ENCODE results near the gene GDAP2.

The GDAP2 gene

DNA sequence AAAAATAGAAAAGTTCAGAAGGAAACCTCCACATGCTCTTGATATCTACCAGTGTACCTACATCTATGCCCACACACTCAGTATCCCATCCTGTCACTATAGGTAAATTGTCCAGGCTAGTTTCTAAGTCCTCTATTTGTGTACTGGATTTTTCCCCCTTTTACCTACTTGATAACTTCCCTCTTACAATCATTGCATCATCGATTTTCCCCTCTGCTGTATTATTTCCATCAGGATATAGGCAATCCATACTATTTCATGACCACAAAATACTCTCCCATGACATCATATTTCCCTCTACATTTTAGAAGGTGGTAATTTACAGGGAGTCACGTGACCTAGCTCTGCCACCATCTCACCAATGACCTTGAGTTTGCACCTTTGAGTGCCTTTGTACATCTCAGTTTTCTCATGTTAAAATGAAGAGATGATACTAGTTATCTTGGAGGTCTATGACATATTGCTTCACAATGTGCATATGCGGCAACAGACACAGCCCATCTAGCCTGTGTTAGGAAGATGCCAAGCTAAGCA is 88.2 kb downstream of the GDAP2 start:
- DNase-seq (ENCODE audit: low read depth), result no peak

DNA sequence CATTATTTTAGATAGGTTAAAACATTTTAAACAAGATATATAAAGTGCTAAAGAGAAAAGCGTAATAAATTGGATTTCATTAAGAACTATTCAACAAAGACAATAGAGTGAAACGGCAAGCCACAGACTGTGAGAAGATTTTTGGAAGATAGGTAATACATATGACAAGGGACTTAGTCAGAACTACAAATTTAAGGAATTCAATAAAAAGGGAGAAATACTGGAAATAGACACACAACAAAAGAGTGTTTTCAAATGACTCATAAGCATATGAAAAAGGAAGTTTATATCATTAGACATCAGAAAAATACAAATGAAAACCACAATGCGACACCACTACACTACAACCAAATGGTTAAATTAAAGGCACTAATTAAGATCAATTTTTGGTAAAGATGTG is 90.5 kb downstream of the GDAP2 start:
- DNase-seq (ENCODE audit: low read depth), result no peak

DNA sequence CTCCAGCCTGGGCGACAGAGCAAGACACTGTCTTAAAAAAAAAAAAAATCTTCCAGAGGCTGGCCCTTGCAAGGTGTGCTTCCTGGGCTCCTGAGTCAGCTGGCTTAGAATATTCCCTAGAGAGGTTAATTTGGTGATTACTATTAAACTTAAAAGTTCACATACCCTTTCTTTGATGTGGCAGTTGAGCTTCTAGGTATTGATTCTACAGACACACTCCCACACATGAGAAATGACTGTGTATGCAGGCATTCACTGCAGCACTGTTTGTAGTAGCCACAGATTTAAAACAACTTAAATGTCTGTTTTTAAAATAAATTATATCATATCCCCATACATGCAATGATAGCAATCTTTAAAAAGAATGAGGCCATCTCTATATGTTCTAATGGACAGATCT is 93.4 kb downstream of the GDAP2 start:
- no peak for DNase-seq (ENCODE audit: low read depth)

DNA sequence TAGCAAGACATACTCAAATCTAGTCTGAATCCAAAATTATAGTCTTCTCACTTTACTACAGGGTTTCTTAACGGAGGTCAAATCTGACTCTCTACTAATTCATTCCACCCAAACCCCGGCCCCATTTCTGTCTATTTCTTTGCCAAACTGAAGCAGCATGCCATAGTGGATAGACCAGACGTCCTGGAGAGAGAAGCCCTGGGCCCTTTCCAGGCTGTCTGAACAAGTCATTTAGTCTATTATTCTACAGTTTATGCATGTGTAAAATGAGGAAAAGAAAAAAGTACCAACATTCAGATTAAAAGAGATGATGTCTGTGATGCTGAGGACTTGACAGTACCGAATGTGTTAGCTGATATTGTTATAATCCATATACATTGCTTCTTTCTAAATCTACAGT is 95.0 kb downstream of the GDAP2 start:
- no peak for DNase-seq (ENCODE audit: low read depth)

DNA sequence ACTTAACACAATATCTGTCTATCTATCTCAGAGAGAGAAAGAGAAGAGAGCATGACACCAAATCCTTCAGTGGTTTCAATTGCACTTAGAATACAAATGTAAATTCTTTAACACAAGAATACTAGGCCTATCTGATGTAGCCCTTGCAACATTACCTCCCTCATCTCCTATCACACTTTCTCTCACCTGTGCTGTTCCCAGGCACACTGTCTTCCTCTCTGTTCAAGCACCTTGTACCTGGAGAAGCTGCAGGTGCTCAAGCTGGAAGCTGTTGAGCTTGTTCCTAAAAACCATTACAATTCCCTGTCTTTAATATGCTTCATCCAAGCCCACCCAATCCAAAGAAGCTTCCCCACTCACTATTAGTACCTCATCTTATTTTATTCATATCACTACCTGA is 97.0 kb downstream of the GDAP2 start:
- no peak for DNase-seq (ENCODE audit: low read depth)

DNA sequence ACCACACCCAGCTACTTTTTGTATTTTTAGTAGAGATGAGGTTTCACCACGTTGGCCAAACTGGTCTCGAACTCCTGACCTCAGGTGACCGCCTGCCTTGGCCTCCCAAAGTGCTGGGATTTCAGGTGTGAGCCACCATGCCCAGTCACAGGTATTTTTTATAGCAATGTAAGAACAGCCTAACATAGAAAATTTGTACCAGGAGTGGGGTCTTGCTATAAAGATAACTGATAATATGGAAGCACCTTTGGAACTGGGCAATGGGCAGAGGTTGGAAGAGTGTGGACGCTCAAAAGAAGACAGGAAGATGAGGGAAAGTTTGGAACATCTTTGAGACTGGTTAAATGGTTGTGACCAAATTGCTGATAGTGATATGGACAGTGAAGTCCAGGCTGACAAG is 99.2 kb downstream of the GDAP2 start:
- no peak for DNase-seq (ENCODE audit: low read depth)

DNA sequence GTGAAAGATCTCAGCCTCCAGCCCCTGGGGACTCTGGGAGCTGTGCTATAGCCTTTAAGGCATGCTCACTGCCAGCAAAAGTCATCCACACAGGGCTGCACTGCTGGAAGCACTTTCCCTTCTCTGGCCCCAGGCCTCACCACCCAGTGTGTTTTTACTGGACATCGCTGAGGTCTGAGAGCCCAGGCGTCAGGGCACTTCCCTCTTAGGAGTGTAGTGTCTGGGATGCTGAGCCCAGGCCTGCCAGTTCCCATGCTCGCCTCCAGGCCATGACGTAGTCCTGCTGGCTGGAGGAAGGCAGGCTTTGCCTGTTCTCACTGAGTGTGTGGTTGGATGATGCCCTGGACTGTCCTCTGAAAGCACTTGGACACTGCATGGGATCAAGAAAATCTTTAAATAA is 101.2 kb downstream of the GDAP2 start:
- no peak for DNase-seq (ENCODE audit: low read depth)

DNA sequence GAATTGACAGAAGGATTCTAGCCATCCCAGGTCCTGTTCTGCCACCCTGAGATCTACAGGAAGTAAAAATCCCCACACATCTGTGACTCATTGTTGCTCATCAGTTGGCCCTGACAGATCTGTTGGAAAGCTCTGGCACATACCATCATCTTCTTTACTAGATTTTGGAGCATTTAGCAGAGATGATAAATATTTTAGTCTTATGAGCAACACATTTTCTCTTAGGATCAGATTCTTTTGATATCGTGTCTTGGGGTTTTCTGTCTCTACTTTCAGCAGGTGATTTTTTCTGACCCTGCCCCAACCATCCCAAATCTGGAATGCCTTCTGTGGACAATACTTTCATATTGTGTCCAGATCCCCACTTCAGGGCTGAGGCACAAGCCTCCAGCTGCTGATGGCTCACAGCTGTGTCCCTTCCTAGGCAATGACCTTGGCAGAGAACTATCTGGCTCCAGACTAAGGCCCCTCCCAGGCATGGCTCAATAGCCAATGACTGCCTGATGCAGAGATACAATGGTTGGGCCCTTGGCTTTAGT is 102.8 kb downstream of the GDAP2 start:
- DNase-seq (ENCODE audit: low read depth), result no peak

DNA sequence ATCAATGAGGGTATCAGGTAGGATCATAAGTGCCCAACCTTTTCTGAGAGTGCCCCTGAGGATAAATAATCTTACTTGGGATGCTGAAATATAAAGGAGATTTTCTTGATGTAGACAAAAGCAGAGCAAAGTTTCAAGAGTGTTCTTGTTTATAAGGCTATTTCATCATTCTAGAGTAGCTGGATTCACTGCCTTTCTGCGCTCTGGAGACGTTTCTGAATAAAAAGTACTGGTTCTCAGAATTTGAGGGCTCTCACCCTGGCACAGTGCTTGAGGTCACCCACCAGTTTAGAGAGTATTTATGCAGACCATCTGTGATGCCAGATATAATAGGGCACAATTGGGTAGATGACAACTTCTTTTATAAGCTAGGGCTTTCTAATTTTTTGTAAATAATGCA is 103.3 kb downstream of the GDAP2 start:
- DNase-seq (ENCODE audit: low read depth), result no peak

DNA sequence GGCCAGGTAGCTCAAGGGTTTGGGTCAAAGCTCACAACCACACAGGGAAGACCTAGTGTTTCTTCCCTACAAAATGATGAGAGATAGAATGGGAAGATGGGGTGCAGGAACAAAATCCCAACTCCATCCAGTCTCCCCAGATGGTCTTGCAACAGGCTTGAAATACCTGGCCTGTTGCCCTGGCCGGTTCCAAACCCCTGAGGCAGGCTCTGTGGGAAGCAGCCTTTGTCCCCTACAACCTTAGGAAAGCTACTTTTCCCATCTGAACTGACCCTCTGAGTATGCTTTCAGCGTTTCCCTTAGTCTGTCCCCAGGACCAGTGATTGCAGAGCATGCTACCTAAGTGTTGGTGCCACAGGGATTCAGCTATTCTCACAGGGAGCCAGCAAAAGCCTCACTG is 104.0 kb downstream of the GDAP2 start:
- no peak for DNase-seq (ENCODE audit: low read depth)

DNA sequence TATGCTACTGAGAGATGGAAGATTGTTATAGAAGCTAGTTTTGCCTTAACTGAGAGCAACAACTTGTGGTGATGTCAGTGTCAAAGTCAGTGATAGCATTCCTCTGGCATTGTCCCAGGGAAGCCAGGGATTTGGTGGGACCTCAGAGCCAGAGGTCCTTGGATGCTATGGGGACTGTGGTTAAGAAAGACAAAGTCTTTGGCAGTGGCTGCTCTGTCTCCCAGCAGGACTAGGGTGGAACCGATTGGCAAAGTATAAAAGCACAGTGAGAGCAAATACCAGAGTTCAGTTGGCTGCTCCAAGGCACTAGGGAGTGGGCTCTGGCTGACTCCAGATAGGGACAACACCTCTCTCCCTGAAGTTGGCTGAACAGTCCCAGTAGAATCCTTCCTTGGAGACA is 104.8 kb downstream of the GDAP2 start:
- no peak for DNase-seq (ENCODE audit: low read depth)

DNA sequence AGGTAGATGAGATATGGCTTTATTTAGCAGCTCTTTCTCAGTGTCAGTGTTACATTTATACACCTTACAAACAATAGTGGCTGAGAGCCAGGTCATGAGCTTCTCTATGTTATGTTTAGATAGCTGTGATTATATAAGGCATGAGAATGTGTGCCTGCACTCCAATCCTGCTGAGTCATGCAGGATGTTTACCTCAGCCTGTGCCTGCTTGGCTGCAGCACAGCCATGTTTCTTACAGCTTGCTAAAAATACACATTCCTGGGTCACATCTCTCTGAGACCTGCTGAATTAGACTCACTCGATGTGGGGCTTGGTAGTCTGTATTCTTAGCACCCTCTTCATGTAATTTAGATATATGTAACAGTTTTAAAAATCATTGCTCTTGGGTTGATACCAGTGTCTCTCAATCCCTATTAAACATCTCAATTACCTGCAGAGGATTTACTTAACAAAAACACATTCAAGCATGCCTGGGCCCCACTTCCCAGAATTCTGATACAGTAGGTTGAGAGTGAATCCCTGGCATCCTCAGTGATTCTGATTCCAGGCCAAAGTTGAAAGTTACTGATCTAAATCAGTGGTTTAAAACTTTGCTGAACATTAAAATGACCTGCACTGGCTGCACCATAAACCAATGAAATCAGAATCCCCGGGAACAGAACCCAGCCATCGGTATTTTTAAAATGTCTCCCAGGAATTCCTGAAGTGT is 107.5 kb downstream of the GDAP2 start:
- DNase-seq (ENCODE audit: low read depth), result no peak

DNA sequence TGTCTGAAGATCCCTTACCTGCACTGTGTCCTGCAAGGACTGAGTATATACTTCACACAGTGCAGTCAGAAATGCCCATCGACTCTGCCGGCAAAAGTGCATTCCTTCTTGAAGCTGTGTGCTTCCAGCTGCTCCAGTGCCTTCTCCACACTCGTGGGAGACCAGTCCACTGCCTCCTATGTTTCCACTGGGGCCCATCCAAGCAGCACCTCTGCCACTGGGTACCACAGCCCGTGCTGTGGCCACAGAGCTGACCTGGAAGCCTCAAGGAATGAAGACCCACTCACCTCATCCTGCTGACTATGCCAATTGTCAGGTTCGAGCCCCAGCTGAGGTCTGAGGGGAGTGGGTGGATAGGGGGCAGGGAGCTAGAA is 108.1 kb downstream of the GDAP2 start:
- no peak for DNase-seq (ENCODE audit: low read depth)

DNA sequence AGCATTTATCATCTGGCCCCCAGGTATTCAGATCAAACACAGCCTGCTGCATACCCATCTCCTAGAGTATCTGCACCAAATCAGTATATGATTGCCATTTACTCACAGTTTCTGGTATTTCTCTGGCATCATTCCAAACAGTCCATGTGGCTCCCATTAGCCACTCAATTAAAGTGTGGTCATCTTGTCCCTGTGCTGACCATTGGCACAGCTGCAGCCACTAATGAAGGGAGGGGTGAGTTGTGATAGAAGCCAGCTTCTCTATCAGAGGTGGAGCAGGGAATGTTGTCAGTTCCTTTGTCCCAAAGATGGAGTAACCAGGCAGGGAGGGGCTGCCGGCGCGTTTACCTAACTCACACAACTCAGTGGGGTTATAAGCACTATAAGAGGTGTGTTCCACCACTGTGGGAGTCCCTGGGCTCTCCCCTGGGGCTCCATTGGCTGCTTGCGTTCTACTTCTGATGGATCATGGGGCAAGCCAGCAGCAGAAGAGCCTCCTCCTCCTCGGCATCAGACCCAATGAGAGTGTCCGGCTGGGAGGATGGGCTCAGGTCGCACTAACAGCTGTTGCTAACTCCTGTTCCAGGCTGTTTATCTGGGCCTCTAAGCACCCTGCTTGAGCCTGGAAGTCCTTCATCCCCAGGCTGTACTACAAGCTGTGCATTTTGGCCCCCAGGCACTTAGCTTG is 108.6 kb downstream of the GDAP2 start:
- DNase-seq (ENCODE audit: low read depth), result no peak

DNA sequence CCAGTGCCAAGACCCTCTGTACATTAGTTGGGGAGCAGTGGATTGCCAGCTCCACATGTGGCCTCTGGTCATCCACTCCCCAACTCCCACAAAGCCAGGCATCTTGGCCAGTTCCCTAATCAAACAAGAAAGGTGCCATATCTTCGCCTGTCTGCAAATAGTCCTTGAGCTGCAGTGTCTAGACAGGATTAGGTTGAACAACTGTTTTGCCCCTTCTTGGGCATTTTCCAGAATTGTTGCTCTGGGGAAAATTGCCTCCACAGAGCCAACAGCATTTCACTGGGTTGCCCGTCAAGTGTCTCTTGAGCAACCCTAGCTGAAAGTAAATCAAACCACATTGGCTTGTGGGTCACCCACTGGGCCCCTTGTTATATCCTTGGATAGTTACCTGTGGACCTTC is 109.3 kb downstream of the GDAP2 start:
- no peak for DNase-seq (ENCODE audit: low read depth)

DNA sequence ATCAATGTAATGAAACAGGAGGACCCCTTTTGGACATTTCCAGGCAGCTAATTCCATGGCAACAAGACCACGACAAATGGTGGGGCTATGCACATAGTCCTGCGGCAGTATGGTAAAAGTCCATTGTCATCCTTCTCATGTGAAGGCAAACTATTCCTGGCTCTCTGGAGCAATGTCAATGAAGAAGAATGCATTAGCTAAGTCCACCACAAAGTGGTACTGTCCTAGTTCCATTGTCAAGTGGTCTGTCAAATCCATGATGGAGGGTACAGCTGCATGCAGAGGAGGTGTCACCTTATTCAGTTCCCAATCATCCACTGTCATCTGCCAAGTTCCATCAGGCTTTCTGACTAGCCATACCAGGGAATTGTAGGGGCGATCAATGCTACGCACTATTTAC is 110.1 kb downstream of the GDAP2 start:
- DNase-seq (ENCODE audit: low read depth), result no peak

DNA sequence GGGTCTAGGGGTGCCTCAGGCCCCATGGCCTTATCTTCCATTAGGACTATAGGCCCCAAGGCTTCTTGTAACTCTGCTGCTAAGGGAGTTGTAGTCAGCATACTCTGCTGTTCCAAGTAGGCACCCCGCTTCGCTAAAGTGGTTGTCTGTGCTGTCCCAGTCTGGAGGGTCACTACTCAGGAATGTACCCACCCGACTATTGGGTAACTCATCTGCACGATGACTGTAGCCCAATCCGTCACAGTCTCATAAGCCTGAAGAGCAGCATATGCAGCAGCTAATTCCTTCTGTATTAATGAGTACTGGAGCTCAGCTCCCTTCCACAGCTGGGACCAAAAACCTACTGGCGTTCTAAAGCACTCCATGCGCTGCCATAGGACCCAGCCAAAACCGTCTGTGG is 111.0 kb downstream of the GDAP2 start:
- DNase-seq (ENCODE audit: low read depth), result no peak

DNA sequence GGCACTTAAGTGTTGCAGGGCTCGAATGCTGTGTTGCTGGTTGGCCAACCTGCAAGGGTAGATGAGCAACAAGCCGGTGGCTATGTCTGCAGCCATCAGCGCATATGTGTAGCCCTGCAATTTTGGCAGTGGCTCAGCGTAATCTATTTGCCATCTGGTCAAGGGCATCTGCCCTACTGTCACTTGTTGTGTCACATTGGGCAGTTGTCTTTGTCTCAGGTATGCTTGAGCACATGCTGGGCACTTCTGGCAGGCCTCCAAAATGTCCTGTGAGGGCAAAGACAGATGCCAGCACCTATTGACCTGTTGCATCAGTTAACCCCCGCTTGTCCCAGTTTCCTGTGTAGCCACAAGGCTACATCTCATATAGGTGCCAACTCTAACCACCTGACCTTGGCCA is 111.8 kb downstream of the GDAP2 start:
- DNase-seq (ENCODE audit: low read depth), result no peak

DNA sequence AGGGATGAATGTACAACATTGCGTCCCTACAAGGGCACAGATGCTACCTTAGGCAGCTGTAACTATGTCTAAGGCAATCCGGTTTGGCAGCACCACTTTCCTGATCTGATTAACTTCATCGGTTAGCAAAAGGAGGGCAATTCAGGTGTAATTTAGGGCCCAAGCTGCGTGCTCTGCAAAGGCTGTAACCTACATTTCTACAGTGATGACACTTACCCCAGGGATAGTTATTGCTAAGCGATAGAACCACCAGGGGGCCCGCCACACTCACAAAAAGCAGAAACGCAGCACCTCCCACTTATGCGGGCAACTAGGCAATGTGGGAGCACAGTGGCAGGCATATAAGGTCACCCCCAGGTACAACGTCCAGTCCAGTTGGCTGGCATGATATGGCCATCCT is 113.5 kb downstream of the GDAP2 start:
- DNase-seq (ENCODE audit: low read depth), result no peak

DNA sequence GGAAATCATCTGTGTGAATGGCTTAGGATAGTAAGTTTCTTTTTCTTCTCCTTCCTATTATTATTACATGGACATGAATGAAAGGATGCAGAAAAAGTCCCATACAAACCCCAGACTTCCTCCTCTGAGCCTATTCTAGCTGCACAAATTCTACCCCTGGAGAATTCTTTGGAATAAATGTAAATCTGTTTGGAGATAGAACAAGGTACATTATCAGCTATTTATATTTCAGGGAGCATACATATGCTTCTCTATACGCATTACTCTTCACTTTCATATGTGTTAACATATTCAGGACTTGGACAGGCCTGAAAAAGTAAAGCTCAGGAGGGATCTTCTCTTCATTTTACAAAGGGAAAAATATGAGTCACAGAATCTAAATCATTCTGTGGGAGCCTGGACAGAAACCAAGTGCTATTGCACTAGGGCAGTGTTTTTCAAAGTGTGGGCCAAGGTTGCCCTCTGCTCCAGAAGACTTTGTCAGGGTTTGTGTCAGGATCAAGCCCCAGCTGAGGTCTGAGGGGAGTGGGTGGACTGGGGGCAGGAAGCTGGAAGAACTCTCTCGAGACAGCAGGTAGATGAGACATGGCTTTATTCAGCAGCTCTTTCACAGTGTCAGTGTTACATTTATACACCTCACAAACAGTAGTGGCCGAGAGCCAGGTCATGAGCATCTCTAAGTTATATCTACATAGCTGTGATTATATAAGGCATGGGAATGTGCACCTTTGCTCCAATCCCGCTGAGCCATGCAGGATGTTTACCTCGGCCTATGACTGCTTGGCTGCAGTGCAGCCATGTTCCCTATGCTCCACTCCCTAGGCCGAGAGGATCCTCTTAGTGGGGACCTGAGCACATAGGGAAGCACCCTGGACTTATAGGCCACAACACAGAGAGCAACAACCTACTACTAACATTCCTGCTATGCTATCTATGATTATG is 114.3 kb downstream of the GDAP2 start:
- DNase-seq (ENCODE audit: low read depth), result no peak
